ENCODE data around the gene KRT83. TPM values are rescaled to one million over a fixed set of nuclear protein-coding genes. Genes with fewer than 3 reads are reported as not detected.

KRT83 gene
- not detected for polyA plus RNA-seq (2013, experiment 1 of 2)
- polyA plus RNA-seq (2013, experiment 2 of 2): not detected

GRCh38 chr12:52320784-52321400 lies at the start of gene KRT83:
TSS of gene KRT83 (minus strand) at chr12:52321398. CDS start at chr12:52321335, 63 bp downstream.
- Histone ChIP-seq H3K36me3 (ENCODE audit: control insufficient read depth, insufficient read depth, low read length) (no peaks in the 10 kb centered on the region), H3K4me3 (ENCODE audit: extremely low read depth, insufficient read depth, low read length, poor library complexity, severe bottlenecking) (no peak within 1 kb of the TSS), H3K9me3 (ENCODE audit: control insufficient read depth, low read length) (no peaks in the 10 kb centered on the region), H3K4me1 (ENCODE audit: control insufficient read depth, insufficient read depth, low read length, poor library complexity, severe bottlenecking) (no peaks in the 10 kb centered on the region), H3K27ac (ENCODE audit: low read depth, low read length, severe bottlenecking) (no peak within 1 kb of the TSS)
- 87% methylated on average over 34 of the region's 35 CpGs for WGBS, 2 experiments (ENCODE audit: insufficient coverage in 2 of 2)

- Histone ChIP-seq H3K4me3 (ENCODE audit: extremely low read depth, insufficient read depth, low read length, poor library complexity, severe bottlenecking) (no peak overlapping the region), H3K9me3 (ENCODE audit: control insufficient read depth, low read length) (no peaks in the 10 kb centered on the region), H3K36me3 (ENCODE audit: control insufficient read depth, insufficient read depth, low read length) (no peaks in the 10 kb centered on the region), H3K4me1 (ENCODE audit: control insufficient read depth, insufficient read depth, low read length, poor library complexity, severe bottlenecking) (no peaks in the 10 kb centered on the region), H3K27ac (ENCODE audit: low read depth, low read length, severe bottlenecking) (no peak overlapping the region)
- 85 to 90% methylated on average over 6 of the region's 6 CpGs for WGBS, 2 experiments (ENCODE audit: insufficient coverage in 2 of 2)
Measured at GRCh38 chr12:52369809-52370208, 48.6 kb upstream of the KRT83 start.

- Histone ChIP-seq H3K9me3 (ENCODE audit: control insufficient read depth, low read length) (no peaks in the 10 kb centered on the region), H3K4me1 (ENCODE audit: control insufficient read depth, insufficient read depth, low read length, poor library complexity, severe bottlenecking) (no peaks in the 10 kb centered on the region), H3K36me3 (ENCODE audit: control insufficient read depth, insufficient read depth, low read length) (no peaks in the 10 kb centered on the region), H3K4me3 (ENCODE audit: extremely low read depth, insufficient read depth, low read length, poor library complexity, severe bottlenecking) (no peak overlapping the region), H3K27ac (ENCODE audit: low read depth, low read length, severe bottlenecking) (no peak overlapping the region)
- WGBS, 2 experiments (ENCODE audit: insufficient coverage in 2 of 2): no CpG with 5 or more reads among the region's 3 CpGs
Measured at GRCh38 chr12:52369211-52369610, 48.0 kb upstream of the KRT83 start.

GRCh38 chr12:52368508-52368907 lies 47.3 kb upstream of the KRT83 start:
- Histone ChIP-seq H3K9me3 (ENCODE audit: control insufficient read depth, low read length) (no peaks in the 10 kb centered on the region), H3K4me1 (ENCODE audit: control insufficient read depth, insufficient read depth, low read length, poor library complexity, severe bottlenecking) (no peaks in the 10 kb centered on the region), H3K36me3 (ENCODE audit: control insufficient read depth, insufficient read depth, low read length) (no peaks in the 10 kb centered on the region), H3K4me3 (ENCODE audit: extremely low read depth, insufficient read depth, low read length, poor library complexity, severe bottlenecking) (no peak overlapping the region), H3K27ac (ENCODE audit: low read depth, low read length, severe bottlenecking) (no peak overlapping the region)
- 92 to 100% methylated on average over 1 to 2 of the region's 3 CpGs for WGBS, 2 experiments (ENCODE audit: insufficient coverage in 2 of 2)

- no peaks in the 10 kb centered on the region for H3K9me3 ChIP-seq (ENCODE audit: control insufficient read depth, low read length)
- H3K4me3 ChIP-seq (ENCODE audit: extremely low read depth, insufficient read depth, low read length, poor library complexity, severe bottlenecking): no peak overlapping the region
- H3K36me3 ChIP-seq (ENCODE audit: control insufficient read depth, insufficient read depth, low read length): no peaks in the 10 kb centered on the region
- no peaks in the 10 kb centered on the region for H3K4me1 ChIP-seq (ENCODE audit: control insufficient read depth, insufficient read depth, low read length, poor library complexity, severe bottlenecking)
- H3K27ac ChIP-seq (ENCODE audit: low read depth, low read length, severe bottlenecking): no peak overlapping the region
- WGBS, 2 experiments (ENCODE audit: insufficient coverage in 2 of 2): 80 to 92% methylated on average over 5 to 6 of the region's 6 CpGs
Measured at GRCh38 chr12:52367876-52368275, 46.7 kb upstream of the KRT83 start.

GRCh38 chr12:52366738-52367485 lies 45.7 kb upstream of the KRT83 start, which contains the start of gene KRT85:
TSS of gene KRT85 (minus strand) at chr12:52367481. CDS start at chr12:52367405, 76 bp downstream.
- no peak within 1 kb of the TSS for H3K4me3 ChIP-seq (ENCODE audit: extremely low read depth, insufficient read depth, low read length, poor library complexity, severe bottlenecking)
- no peaks in the 10 kb centered on the region for H3K36me3 ChIP-seq (ENCODE audit: control insufficient read depth, insufficient read depth, low read length)
- H3K9me3 ChIP-seq (ENCODE audit: control insufficient read depth, low read length): no peaks in the 10 kb centered on the region
- 89 to 93% methylated on average over 28 to 37 of the region's 42 CpGs for WGBS, 2 experiments (ENCODE audit: insufficient coverage in 2 of 2)
- H3K4me1 ChIP-seq (ENCODE audit: control insufficient read depth, insufficient read depth, low read length, poor library complexity, severe bottlenecking): no peaks in the 10 kb centered on the region
- H3K27ac ChIP-seq (ENCODE audit: low read depth, low read length, severe bottlenecking): no peak within 1 kb of the TSS

- no peaks in the 10 kb centered on the region for H3K4me1 ChIP-seq (ENCODE audit: control insufficient read depth, insufficient read depth, low read length, poor library complexity, severe bottlenecking)
- H3K4me3 ChIP-seq (ENCODE audit: extremely low read depth, insufficient read depth, low read length, poor library complexity, severe bottlenecking): no peak overlapping the region
- H3K9me3 ChIP-seq (ENCODE audit: control insufficient read depth, low read length): no peaks in the 10 kb centered on the region
- H3K36me3 ChIP-seq (ENCODE audit: control insufficient read depth, insufficient read depth, low read length): no peaks in the 10 kb centered on the region
- 84 to 95% methylated on average over 14 of the region's 14 CpGs for WGBS, 2 experiments (ENCODE audit: insufficient coverage in 2 of 2)
- no peak overlapping the region for H3K27ac ChIP-seq (ENCODE audit: low read depth, low read length, severe bottlenecking)
Measured at GRCh38 chr12:52364901-52365489, 43.8 kb upstream of the KRT83 start.

- WGBS, 2 experiments (ENCODE audit: insufficient coverage in 2 of 2): 89 to 90% methylated on average over 2 to 3 of the region's 7 CpGs
- Histone ChIP-seq H3K36me3 (ENCODE audit: control insufficient read depth, insufficient read depth, low read length) (no peaks in the 10 kb centered on the region), H3K9me3 (ENCODE audit: control insufficient read depth, low read length) (no peaks in the 10 kb centered on the region), H3K4me1 (ENCODE audit: control insufficient read depth, insufficient read depth, low read length, poor library complexity, severe bottlenecking) (no peaks in the 10 kb centered on the region), H3K4me3 (ENCODE audit: extremely low read depth, insufficient read depth, low read length, poor library complexity, severe bottlenecking) (no peak overlapping the region), H3K27ac (ENCODE audit: low read depth, low read length, severe bottlenecking) (no peak overlapping the region)
Measured at GRCh38 chr12:52364061-52364460, 42.9 kb upstream of the KRT83 start.

GRCh38 chr12:52363111-52363679 lies 42.0 kb upstream of the KRT83 start:
- 96% methylated on average over 11 to 12 of the region's 12 CpGs for WGBS, 2 experiments (ENCODE audit: insufficient coverage in 2 of 2)
- H3K36me3 ChIP-seq (ENCODE audit: control insufficient read depth, insufficient read depth, low read length): no peaks in the 10 kb centered on the region
- no peaks in the 10 kb centered on the region for H3K4me1 ChIP-seq (ENCODE audit: control insufficient read depth, insufficient read depth, low read length, poor library complexity, severe bottlenecking)
- no peak overlapping the region for H3K4me3 ChIP-seq (ENCODE audit: extremely low read depth, insufficient read depth, low read length, poor library complexity, severe bottlenecking)
- H3K27ac ChIP-seq (ENCODE audit: low read depth, low read length, severe bottlenecking): no peak overlapping the region
- no peaks in the 10 kb centered on the region for H3K9me3 ChIP-seq (ENCODE audit: control insufficient read depth, low read length)

GRCh38 chr12:52362118-52362726 lies 41.0 kb upstream of the KRT83 start:
- no peak overlapping the region for H3K4me3 ChIP-seq (ENCODE audit: extremely low read depth, insufficient read depth, low read length, poor library complexity, severe bottlenecking)
- WGBS, 2 experiments (ENCODE audit: insufficient coverage in 2 of 2): 84 to 87% methylated on average over 8 to 11 of the region's 11 CpGs
- no peaks in the 10 kb centered on the region for H3K9me3 ChIP-seq (ENCODE audit: control insufficient read depth, low read length)

More at GRCh38 chr12:52362118-52362726, 41.0 kb upstream of the KRT83 start:
- no peaks in the 10 kb centered on the region for H3K36me3 ChIP-seq (ENCODE audit: control insufficient read depth, insufficient read depth, low read length)
- no peaks in the 10 kb centered on the region for H3K4me1 ChIP-seq (ENCODE audit: control insufficient read depth, insufficient read depth, low read length, poor library complexity, severe bottlenecking)
- no peak overlapping the region for H3K27ac ChIP-seq (ENCODE audit: low read depth, low read length, severe bottlenecking)
